A549 (cell line): ENCODE data around the gene PRLR. TPM values are rescaled to one million over a fixed set of nuclear protein-coding genes. Genes with fewer than 3 reads are reported as not detected.
A peak's percentile ranks its signal among the peaks of the same experiment; 100 is the strongest.

Experiments used
- ATAC-seq, 2 experiments: fragments of 200-7000 bp in 1 of 2; fragments of >200 bp in 1 of 2; cut with Nextera tagmentation in 1 of 2; cut with Tn5 transposase in 1 of 2; 3 replicates each; pipeline versions ENCODE4 v1.8.0 to v1.9.1; 2018 to 2020; ENCODE audit warnings: mild to moderate bottlenecking in 1 of 2, moderate library complexity in 1 of 2
- CTCF ChIA-PET: fragments of 300-600 bp; sonication (Branson Sonifier 250); formaldehyde crosslinking; extraction: SDS; loops from one replicate; lab custom pipeline; 2021; ENCODE audit warnings: antibody characterized with exemption, inconsistent platforms; lab: Yijun Ruan, JAX
- POLR2A ChIA-PET: fragments of 350-600 bp; formaldehyde crosslinking; extraction: SDS; loops from one replicate; lab custom pipeline; 2021; ENCODE audit warnings: antibody characterized with exemption, inconsistent platforms; lab: Yijun Ruan, JAX
- DNase-seq, 2 experiments: peaks; one replicate each; pipeline versions ENCODE4 v3.0.0 to v3.0.0-alpha.2; 2011 to 2016; ENCODE audit warnings: low read depth in 1 of 2, low spot score in 1 of 2
- FAIRE-seq: peaks from 2 replicates; lab custom pipeline; 2011; peaks lifted over from hg19 to GRCh38; lab: Jason Lieb, UNC
- H3K27ac ChIP-seq, 2 experiments: fragments of >200 bp; sonication (Bioruptor Twin); formaldehyde crosslinking; 3 replicates each; pipeline ENCODE4 v1.5.1; 2016 to 2017
- H3K4me1 ChIP-seq: fragments of >200 bp; sonication (Bioruptor Twin); formaldehyde crosslinking; 3 replicates; pipeline ENCODE4 v1.6.1; 2016
- H3K4me2 ChIP-seq: fragments of >200 bp; sonication (Bioruptor Twin); formaldehyde crosslinking; 3 replicates; pipeline ENCODE4 v1.6.1; 2016
- H3K4me3 ChIP-seq: fragments of >200 bp; sonication (Bioruptor Twin); formaldehyde crosslinking; 3 replicates; pipeline ENCODE4 v1.5.1; 2016
- H3K9me3 ChIP-seq: fragments of >200 bp; sonication (Bioruptor Twin); formaldehyde crosslinking; 3 replicates; pipeline ENCODE4 v1.6.1; 2016
- ATOH8 ChIP-seq: fragments of 250-450 bp; sonication (Bioruptor Pico); IDR thresholded peaks from 2 replicates; pipeline ENCODE4 v1.5.0; 2020; ENCODE audit warnings: low read depth, mild to moderate bottlenecking, moderate library complexity
- CBX8 ChIP-seq: fragments of 200-600 bp; sonication (generic); IDR thresholded peaks from 2 replicates; pipeline ENCODE4 v1.6.1; 2016
- EHMT2 ChIP-seq: fragments of 200-600 bp; sonication (generic); IDR thresholded peaks from 2 replicates; pipeline ENCODE4 v1.6.1; 2016; ENCODE audit warnings: antibody characterized with exemption, low read depth, mild to moderate bottlenecking, moderate library complexity
- FOXS1 ChIP-seq: fragments of 250-450 bp; sonication (Bioruptor Pico); IDR thresholded peaks from 2 replicates; pipeline ENCODE4 v1.5.0; 2020; ENCODE audit warnings: mild to moderate bottlenecking, moderate library complexity
- HEYL ChIP-seq: fragments of 250-450 bp; sonication (Bioruptor Pico); IDR thresholded peaks from 2 replicates; pipeline ENCODE4 v1.8.0; 2021; ENCODE audit warnings: mild to moderate bottlenecking, moderate library complexity
- JUNB ChIP-seq: fragments of >200 bp; sonication (Bioruptor Twin); formaldehyde crosslinking; IDR thresholded peaks from 2 replicates; pipeline ENCODE4 v1.6.1; 2016
- PBX3 ChIP-seq: IDR thresholded peaks from 2 replicates; pipeline ENCODE4 v1.6.1; 2012
- POLR2A ChIP-seq: IDR thresholded peaks from 2 replicates; pipeline ENCODE4 v1.6.1; 2012; ENCODE audit warnings: mild to moderate bottlenecking, low read length
- RAD21 ChIP-seq, 2 experiments: fragments of >200 bp in 1 of 2; sonication (Bioruptor Twin) in 1 of 2; formaldehyde crosslinking in 1 of 2; IDR thresholded peaks in 1 of 2; conservative IDR thresholded peaks in 1 of 2; 2 replicates in 1 of 2; 3 replicates in 1 of 2; pipeline ENCODE4 v1.6.1; 2012 to 2018; ENCODE audit warnings: inconsistent platforms in 1 of 2
- RFX5 ChIP-seq: fragments of 450-650 bp; IDR thresholded peaks from 2 replicates; pipeline ENCODE4 v1.7.1; 2014; ENCODE audit warnings: antibody characterized with exemption, mild to moderate bottlenecking, moderate library complexity
- RNF2 ChIP-seq: fragments of 200-600 bp; sonication (generic); IDR thresholded peaks from 2 replicates; pipeline ENCODE4 v1.6.1; 2016; ENCODE audit warnings: low read depth, mild to moderate bottlenecking, antibody characterized with exemption, moderate library complexity, borderline replicate concordance
- SREBF2 ChIP-seq: fragments of 450-650 bp; IDR thresholded peaks from 2 replicates; pipeline ENCODE4 v1.6.1; 2014; ENCODE audit warnings: mild to moderate bottlenecking, moderate library complexity
- TFCP2L1 ChIP-seq: fragments of 250-450 bp; sonication (Bioruptor Pico); IDR thresholded peaks from 2 replicates; pipeline ENCODE4 v1.5.0; 2021; ENCODE audit warnings: mild to moderate bottlenecking
- ZFP36 ChIP-seq: fragments of 450-650 bp; IDR thresholded peaks from 2 replicates; pipeline ENCODE4 v1.6.1; 2014; ENCODE audit warnings: borderline replicate concordance; ENCODE audit not compliant: partially characterized antibody
- WGBS: methylation state at CpG from one replicate; pipeline ENCODE4 v1.1.6; 2017; ENCODE audit errors: missing lambda C conversion rate; 5-methylcytosine and 5-hydroxymethylcytosine counted together
- polyA plus RNA-seq, 4 experiments: library from polyadenylated mRNA; depleted of rRNA in 3 of 4; stranded (reverse); fragments of >200 nt; fragmentation: RNase III in 1 of 4; extraction: RNeasy Plus Mini Kit Qiagen cat#74134 plus additional on column Dnase treatment in 1 of 4; gene quantifications; 2 replicates in 3 of 4; 3 replicates in 1 of 4; pipeline ENCODE4 v1.2.3, GENCODE V29; 2011 to 2017
- TF ChIP-seq, protein P1 (sequence below): fragments of 450-650 bp; IDR thresholded peaks from 2 replicates; pipeline ENCODE4 v1.6.1; 2014; ENCODE audit warnings: antibody characterized with exemption
- TF ChIP-seq, protein P2 (sequence below): fragments of 200-600 bp; sonication (generic); IDR thresholded peaks from 2 replicates; pipeline ENCODE4 v1.6.1; 2016; ENCODE audit warnings: antibody characterized with exemption, mild to moderate bottlenecking, moderate library complexity

Gene PRLR
- polyA plus RNA-seq, 2 of the 4 experiments (the other 2 are of a cell fraction) = 0.09 TPM; not detected in 1

DNA sequence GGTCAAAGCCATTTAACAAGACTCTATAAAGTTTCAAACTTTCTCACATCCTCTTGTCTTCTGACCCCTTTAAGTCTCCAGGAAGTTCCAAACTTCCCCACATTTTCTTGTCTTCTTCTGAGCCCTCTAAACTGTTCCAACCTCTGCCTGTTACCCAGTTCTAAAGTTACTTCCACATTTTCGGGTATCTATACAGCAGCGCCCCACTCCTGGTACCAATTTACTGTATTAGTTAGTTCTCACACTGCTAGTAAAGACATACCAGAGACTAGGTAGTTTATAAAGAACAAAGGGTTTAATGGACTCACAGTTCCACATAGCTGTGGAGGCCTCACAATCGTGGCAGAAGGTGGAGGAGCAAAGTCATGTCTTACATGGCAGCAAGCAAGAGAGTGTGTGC, 23.3 kb upstream of the PRLR start:
- Histone ChIP-seq H3K27ac (no peak overlapping the region), H3K9me3 (0 out of 3 replicates have a peak, but pooled peaks cover 3% of the 10 kb centered on the region), H3K4me1 (no peaks in the 10 kb centered on the region), H3K4me2 (no peak overlapping the region), H3K4me3 (no peak overlapping the region)
- DNase-seq = no peak
- TF ChIP-seq, protein P1, sequence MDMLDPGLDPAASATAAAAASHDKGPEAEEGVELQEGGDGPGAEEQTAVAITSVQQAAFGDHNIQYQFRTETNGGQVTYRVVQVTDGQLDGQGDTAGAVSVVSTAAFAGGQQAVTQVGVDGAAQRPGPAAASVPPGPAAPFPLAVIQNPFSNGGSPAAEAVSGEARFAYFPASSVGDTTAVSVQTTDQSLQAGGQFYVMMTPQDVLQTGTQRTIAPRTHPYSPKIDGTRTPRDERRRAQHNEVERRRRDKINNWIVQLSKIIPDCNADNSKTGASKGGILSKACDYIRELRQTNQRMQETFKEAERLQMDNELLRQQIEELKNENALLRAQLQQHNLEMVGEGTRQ = no peak
- no peak for TF ChIP-seq HEYL (CRISPR knock-in tag)
- TF ChIP-seq SREBF2 = no peak
- TF ChIP-seq CBX8 = no peak
- no peak for TF ChIP-seq TFCP2L1 (CRISPR knock-in tag)
- no peak for TF ChIP-seq RAD21 (conservative IDR thresholded peaks at IDR 0.05 in 1 of 2, IDR thresholded peaks at IDR 0.05 in 1 of 2)
- TF ChIP-seq ATOH8 (CRISPR knock-in tag) = no peak
- no peak for TF ChIP-seq RFX5
- TF ChIP-seq POLR2A = no peak
- ChIA-PET CTCF (no interaction called here), POLR2A (no interaction called here)
- no peak for FAIRE-seq
- no peak for ATAC-seq
- WGBS = 6% methylated on average over 3 of the region's 3 CpGs

DNA sequence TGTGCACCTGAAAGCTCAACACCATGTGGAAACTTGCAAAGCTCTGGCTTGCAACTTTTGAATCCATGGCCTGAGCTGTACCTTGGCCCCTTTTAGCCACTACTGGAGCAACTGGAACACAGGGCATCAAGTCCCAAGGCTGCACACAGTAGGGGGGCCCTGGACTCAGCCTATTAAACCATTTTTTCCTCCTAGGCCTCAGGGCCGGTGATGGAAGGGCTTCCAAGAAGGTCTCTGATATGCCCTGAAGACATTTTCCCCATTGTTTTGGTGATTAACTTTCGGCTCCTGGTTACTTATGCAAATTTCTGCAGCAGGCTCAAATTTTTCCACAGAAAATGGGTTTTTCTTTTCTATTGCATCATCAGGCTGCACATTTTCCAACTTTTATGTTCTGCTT, 22.7 kb upstream of the PRLR start:
- Histone ChIP-seq H3K4me1 (no peaks in the 10 kb centered on the region), H3K4me2 (no peak overlapping the region), H3K27ac (no peak overlapping the region), H3K9me3 (0 out of 3 replicates have a peak, but pooled peaks cover 3% of the 10 kb centered on the region), H3K4me3 (no peak overlapping the region)
- no peak for FAIRE-seq
- ChIA-PET CTCF (no interaction called here), POLR2A (no interaction called here)
- DNase-seq = no peak
- ATAC-seq = no peak
- WGBS = 8% methylated on average over 2 of the region's 2 CpGs
- TF ChIP-seq RNF2 (no peak), ZFP36 (peak; percentile 50), JUNB (no peak), PBX3 (no peak), POLR2A (no peak), EHMT2 (no peak), FOXS1 (no peak)
- TF ChIP-seq, protein P2, sequence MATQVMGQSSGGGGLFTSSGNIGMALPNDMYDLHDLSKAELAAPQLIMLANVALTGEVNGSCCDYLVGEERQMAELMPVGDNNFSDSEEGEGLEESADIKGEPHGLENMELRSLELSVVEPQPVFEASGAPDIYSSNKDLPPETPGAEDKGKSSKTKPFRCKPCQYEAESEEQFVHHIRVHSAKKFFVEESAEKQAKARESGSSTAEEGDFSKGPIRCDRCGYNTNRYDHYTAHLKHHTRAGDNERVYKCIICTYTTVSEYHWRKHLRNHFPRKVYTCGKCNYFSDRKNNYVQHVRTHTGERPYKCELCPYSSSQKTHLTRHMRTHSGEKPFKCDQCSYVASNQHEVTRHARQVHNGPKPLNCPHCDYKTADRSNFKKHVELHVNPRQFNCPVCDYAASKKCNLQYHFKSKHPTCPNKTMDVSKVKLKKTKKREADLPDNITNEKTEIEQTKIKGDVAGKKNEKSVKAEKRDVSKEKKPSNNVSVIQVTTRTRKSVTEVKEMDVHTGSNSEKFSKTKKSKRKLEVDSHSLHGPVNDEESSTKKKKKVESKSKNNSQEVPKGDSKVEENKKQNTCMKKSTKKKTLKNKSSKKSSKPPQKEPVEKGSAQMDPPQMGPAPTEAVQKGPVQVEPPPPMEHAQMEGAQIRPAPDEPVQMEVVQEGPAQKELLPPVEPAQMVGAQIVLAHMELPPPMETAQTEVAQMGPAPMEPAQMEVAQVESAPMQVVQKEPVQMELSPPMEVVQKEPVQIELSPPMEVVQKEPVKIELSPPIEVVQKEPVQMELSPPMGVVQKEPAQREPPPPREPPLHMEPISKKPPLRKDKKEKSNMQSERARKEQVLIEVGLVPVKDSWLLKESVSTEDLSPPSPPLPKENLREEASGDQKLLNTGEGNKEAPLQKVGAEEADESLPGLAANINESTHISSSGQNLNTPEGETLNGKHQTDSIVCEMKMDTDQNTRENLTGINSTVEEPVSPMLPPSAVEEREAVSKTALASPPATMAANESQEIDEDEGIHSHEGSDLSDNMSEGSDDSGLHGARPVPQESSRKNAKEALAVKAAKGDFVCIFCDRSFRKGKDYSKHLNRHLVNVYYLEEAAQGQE = no peak
